HuH-7 (cell line): ENCODE measurements around the gene YJU2.
"Not testable (repeated sequence)": the region's sequence is repeated elsewhere in the genome, so short reads cannot be mapped to it uniquely, and the experiment has no call there.

Experiments
- DNase-seq: peaks from one replicate; pipeline ENCODE4 v3.0.0; 2011; ENCODE audit warnings: low spot score

The YJU2 gene

DNA sequence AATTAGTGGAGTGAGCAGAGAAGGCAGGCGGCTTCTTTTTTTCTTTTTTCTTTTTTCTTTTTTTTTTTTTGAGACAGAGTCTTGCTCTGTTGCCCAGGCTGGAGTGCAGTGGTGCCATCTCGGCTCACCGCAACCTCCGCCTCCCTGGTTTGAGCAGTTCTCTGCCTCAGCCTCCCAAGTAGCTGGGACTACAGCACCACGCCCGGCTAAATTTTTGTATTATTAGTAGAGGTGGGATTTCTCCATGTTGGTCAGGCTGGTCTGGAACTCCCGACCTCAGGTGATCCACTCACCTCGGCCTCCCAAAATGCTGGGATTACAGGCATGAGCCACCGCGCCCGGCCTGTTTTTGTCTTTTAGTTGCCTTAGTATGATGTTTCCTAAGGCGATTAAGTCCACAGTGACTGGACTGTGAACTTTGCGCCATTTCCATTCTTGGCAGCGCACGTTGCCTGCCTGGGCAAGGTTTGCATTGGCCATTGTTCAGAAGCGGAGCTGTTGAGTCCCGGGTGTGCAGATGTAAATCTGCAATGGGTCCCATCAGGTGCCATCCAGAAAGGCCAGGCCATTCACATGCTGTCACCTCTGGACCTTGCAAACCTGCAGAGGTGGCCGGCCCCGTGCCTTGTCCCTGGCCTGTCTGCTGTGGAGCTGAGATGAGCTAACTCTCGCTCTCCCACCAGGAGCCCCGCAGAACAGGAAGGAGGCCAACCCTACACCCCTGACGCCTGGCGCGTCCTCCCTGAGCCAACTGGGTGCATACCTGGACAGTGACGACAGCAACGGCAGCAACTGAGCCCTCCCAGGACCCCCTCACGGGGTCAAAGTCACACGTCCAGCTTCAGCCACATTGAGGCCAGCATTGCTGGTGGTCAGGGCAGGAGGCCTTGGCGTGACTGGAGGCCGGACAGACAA is 21.3 kb downstream of the YJU2 start:
- DNase-seq: no peak

DNA sequence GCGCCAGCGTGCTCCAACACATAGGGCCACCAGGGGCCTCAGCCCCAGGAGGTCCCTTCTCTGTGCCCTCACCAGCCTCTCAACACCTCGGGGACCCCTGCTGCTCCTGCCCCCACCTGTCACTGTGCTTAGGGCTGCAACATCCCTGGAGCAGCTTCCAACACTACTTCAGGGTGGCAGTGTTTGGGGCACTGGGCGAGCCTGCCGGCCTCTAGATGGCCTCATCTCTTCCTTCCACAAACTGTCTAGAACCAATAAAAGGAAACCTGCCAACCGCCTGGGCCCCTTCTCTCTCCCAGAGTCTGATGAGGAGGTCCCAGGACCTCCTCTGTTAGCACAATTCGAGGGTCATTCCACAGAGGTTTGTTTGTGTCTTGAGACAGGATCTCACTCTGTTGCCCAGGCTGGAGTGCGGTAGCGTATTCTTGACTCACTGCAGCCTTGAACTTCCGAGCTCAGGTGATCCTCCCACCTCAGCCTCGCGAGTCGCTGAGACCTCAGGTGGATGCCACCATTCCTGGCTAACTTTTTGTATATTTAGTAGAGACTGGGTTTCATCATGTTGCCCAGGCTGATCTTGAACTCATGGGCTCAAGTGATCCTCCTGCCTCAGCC is 22.0 kb downstream of the YJU2 start:
- no peak for DNase-seq

DNA sequence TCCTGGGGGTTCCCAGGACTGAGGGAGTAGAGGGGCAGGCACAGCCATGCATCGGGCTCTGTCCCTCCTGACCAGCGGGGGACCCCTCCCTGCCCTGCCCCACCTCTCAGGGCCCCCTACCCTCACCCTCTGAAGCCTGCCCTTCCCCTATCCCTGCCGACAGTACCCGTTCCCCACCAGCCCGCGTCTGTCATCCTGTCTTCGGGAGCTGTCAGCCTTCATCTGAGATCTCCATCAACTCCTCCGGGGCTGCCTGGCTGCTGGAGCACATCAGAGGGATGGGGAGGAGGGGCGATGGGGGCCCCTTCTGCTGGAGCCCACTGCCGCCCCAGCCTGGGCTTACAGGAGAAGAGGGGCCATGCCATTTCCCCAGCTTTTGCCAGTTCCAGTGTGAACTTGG is 26.0 kb downstream of the YJU2 start:
- DNase-seq: no peak

DNA sequence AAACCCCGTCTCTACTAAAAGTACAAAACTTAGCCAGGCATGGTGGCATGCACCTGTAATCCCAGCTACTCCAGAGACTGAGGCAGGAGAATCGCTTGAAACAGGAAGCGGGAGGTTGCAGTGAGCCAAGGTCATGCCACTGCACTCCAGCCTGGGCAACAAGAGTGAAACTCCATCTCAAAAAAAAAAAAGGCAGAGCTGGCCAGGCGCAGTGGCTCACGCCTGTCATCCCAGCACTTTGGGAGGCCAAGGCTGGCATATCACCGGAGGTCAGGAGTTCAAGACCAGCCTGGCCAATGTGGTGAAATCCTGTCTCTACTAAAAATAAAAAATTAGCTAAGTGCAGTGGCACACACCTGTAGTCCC is 27.4 kb downstream of the YJU2 start:
- DNase-seq: not testable (repeated sequence)

DNA sequence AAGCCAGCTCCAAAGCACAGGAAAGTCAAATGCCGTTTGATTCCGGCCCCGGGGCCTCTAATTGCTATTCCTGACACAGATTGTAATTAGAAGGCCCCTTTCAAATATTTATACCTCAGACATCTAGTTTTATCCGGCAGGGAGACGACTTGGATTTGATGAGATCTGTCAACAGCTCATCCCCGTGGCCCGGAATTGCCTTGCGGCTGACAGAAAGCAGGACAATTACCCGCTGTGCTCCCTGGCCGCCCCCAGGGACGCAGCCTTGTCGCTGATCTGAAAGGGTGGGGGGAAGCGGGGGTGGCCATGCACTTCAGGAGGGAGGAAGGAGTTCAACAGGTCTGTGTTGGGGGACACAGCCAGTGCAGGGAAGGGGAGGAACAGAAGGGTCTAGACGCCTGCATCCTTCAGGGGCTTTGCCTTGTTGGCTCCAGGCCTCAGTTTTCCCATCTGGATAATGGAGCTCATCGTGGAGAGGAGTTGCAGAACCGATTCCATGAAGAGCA is 30.4 kb downstream of the YJU2 start:
- no peak for DNase-seq

DNA sequence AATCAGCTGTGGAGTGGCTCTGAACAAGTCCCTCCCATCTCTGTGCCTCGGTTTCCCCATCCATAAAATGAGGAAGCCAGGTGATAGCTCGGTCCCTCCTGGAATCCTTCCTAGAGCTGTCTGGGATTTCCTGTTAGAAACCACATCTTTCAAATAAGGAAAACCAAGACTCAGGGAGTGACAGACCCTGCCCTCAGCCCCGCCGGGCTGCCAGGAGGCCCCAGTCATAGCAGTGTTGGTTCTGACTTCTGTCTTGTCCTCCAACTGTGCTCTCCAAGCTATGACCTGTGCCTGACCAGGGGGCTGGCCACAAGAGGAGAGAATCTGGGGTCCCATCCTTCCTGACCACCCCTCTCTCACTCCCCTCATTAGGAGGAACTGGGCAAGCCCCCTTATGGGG is 31.1 kb downstream of the YJU2 start:
- no peak for DNase-seq

DNA sequence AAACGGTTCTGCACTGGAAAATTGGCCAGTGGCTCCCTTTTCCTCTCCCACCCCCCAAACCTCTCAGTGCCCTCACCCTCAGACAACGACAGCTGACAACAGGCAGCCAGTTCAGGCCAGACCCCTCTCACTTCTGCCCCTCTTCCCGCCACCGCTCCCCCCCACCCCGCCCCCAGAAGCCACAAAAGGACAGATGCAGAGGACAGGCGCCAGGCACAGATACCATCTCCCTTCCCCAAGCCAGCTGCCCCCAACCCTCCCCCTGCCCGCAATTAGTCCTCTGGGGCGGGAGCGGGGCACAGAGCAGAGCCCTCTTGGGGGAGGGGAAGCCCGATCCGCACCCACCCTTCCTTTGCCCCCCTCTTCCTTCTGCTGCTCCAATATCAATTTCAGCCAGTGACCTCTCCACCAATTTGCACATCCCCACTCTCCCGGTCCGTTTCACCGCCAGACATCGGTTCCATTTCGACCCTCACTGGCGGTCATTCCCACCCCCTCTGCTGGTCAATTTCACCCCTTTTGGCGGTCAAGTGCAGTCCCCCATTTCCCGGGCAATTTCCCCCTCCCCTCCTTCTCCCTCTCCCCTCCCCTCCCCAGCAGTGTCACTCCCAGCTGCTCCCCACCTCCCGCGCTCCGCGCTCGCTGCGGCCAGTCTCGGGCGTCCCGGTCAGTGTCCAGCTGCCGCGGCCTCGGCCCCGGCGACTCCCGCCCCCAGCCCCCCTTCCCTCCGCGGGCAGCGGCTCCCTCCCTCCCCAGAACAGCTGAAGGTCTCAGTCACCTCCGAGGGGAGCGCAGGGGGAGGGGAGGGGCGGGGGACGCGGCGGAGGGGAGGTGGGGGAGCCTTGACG is 31.8 kb downstream of the YJU2 start, which contains the start of gene SHD:
Gene SHD, plus strand, starts transcription at position 848 of the 848 bp plus-strand sequence. CDS start 798 bp downstream, outside the sequence.
- no peak for DNase-seq

DNA sequence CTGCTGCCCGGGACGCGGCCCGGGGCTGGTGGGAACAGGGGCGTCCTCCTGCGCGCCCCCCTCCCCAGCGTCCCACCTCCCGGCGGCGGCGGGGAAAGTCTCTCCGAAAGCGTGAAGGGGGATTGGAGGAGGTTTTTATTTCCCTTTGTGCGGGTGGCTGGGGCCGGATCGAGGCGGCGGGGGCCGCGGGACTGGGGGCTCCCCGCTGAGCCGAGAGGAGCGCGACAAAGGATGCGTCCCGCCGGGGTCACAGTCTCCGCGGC is 32.3 kb downstream of the YJU2 start:
- DNase-seq: no peak

DNA sequence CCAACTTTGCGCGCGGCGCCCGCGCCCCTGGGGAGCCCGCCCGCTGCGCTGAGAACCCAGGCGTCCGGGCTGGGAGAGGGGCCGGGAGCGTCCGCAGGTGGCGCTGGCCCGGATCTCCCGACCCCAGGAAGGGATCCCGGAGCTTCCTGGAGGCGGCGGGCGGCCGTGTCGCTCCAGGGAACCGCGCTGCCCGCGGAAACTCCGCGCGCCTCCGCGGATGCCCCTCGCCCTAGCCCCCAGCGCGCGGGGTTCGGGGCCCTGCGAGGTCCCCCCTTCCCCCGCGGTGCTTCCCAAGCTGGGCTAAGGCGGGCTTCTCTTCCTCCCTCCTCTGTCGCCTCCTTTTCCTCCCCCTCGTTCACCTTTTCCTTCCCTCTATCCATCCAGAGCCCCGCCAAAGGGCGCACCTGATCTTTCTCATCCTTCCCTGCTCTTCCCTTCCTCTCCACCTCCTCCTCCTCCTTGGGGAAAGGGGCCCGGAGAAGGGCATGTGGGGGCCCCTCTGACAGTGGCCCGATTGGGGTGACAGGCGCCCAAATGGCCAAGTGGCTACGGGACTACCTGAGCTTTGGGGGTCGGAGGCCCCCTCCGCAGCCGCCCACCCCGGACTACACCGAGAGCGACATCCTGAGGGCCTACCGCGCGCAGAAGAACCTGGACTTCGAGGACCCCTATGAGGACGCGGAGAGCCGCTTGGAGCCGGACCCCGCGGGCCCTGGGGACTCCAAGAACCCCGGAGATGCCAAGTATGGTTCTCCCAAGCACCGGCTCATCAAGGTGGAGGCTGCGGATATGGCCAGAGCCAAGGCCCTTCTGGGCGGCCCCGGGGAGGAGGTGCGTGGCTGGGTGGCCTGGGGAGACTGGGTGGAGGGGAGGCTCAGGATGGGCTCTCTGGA is 32.9 kb downstream of the YJU2 start:
- no peak for DNase-seq

DNA sequence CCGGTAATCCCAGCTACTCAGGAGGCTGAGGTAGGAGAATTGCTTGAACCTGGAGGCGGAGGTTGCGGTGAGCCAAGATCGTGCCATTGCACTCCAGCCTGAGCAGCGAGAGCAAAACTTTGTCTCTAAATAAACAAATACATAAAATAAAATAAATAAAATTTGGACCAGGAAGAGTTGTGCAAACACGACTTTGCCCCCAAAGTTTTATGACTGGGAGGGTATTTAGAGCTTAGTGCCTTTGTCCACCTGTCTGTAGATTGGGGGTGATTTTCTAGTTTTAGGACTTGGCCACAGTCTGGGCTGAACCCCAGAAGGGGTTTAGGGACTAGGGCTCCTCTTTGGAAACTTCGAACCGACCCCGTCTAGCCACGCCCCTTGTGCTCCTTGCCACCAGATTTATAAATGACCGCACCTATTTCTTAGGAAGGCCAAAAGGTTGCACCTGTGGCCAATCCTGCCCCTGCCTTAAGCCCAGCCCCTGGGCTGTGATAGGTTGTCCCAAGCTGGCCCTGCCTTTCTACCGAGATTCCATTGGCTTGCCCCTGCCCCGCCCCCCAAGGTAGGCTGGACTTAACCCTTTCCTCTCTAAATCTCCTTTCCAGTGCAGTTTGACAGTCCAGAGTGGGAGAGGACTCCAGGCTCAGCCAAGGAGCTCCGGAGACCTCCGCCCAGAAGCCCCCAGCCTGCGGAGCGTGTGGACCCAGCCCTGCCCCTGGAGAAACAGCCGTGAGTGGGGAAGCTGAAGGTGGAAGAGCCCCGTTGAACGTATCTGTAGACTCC is 37.5 kb downstream of the YJU2 start:
- DNase-seq: peak; percentile 99

DNA sequence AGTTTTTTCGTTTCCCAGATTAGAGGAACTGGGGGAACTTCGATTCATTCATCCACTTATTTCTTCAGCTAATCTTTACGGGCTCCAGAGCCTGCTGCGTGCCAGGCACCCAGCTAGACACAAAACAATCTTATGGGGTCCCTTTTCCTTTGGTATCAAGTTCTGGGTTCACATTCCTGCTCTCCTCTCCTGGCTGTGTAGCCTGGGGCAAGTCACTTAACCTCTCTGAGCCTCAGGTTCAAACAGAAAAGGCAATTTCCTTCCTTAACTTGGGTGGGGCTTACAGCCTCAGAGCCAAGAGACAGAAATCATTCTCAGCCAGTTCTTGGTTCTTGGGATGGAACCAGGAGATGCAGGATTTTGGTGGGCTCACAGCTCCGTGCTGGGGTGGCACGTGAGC is 38.1 kb downstream of the YJU2 start:
- DNase-seq: no peak

DNA sequence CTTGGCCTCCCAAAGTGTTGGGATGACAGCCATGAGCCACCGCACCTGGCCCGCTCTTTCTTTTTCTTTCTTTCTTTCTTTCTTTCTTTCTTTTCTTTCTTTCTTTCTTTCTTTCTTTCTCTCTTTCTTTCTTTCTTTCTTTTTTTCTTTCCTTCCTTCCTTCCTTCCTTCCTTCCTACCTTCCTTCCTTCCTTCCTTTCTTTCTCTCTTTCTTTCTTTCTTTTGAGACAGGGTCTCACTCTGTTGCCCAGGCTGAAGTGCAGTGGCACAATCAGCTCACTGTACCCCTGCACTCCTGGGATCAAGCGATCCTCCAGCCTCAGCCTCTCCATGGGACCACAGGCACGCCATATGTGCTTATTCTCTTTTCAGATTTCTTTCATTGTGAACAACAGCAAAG is 39.3 kb downstream of the YJU2 start:
- DNase-seq: not testable (repeated sequence)

DNA sequence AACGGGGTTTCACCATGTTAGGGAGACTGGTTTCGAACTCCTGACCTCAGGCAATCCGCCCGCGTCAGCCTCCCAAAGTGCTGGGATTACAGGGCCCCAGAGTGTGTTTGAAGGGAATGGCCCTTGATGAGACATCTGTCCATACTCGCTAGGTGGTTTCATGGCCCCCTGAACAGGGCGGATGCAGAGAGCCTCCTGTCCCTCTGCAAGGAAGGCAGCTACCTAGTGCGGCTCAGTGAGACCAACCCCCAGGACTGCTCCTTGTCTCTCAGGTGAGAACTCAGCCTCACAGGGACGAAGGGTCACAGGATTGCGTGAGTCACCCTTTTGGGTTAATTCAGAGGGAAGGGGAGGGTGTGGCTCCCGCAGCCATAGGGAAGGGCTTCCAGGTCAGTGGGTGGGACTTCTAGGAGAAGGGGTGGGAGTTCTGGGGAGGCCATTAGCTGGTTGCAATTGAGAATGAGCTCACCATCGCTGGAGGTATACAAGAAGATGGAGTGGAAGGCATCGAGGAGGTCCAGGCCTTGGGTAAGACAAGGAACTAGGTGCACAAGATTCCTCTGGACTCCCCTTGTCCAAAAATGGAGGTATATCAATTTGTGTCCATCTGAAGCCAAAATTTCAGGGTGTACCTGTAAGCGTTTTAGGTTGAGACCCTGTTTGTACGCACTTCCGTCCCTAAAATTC is 41.4 kb downstream of the YJU2 start:
- DNase-seq: no peak

DNA sequence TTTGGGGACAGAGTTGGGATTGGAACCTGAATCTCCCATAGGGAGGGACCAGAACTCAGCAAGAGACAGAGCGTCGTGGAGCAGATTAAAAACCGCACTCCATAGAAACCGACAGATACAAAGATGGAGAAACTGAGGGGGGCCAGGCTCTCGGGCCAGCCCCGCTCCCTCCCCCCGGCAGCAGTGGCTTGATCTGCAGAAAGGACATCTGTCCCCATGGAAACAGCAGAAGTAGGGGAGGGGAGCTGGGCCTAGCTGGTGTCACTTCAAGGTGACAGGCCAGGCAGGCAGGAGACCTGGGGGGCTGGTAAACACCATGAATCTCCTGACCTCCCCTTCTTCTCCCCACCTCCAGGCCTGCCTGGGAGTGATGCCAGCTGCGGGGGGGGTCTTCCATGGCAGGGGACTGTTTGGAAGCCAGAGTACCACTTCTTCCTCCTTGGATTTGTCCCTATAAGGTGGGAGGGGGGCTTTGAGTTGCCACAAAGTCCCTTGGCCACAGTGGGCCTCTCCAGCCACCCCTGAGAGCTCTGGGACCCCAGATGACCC is 44.4 kb downstream of the YJU2 start:
- DNase-seq: no peak

DNA sequence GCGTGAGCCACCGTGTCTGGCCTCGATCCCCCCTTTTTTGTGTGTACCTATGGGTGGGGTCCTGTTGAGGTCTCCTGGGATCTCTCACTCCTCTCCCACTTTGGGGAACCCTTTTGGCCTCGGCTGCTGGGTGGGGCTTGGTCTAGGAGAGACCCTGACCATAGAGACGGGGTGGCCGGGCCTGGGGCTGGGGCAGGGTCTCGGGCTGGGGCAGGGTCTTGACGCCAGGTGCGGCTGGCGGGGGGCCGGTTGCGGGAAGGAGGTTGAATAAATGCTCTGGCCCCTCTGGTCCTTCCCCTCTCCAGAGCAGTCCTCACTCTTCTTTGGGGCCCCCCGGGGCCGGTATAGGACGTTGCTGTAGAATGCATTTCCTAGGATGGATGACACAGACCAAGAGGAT is 45.6 kb downstream of the YJU2 start:
- no peak for DNase-seq

DNA sequence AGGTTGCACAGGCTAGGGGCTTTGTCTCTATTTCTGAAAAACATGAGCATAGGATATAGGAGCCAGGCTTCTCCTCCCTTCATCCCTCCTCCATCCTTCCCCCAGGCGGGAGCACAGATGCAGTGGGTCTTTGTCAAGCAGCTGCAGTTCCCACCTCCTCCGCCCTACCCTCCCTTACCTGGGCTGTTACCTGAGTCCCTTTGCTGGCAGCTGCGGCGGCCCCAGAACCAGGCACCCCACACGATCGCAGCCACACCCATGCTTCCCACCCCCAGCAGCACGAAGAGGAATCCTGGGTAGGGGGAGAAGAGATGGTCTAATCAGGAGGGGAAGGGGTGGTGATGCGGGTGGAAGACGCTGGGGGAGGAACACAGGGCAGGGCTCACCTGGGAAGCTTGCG is 47.5 kb downstream of the YJU2 start:
- no peak for DNase-seq

DNA sequence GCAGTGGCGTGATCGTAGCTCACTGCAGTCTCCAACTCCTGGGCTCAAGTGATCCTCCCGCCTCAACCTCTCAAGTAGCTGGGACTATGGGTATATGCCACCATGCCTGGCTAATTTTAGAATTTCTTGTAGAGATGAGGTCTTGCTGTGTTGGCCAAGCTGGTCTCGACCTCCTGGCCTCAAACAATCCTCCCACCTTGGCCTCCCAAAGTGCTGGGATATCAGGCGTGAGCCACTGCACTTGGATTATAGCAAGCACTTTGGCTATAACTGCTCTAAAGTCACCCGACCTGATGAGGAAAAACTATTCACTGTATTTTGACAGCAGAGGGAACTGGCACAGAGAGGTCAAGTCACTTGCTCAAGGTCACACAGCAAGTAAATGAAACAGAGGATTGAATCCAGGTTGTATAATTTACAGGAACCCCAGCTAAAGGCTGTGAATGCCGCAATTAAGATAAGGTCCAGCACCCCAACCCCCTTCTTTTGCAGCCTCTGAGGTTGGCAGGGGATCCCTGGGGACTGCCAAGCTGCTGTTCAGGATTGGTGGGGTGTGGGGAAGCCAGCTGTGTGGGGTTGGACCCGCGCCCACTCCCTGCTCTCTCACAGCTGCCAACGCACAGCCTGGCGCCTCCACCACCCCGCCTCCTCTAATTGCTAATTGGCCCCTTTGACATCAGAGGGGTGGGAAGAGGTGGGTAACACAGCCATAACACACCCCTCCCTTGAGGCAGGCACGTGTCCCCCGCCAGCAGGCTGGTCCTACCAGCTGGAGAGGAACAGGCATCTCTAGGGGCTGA is 49.3 kb downstream of the YJU2 start:
- no peak for DNase-seq

DNA sequence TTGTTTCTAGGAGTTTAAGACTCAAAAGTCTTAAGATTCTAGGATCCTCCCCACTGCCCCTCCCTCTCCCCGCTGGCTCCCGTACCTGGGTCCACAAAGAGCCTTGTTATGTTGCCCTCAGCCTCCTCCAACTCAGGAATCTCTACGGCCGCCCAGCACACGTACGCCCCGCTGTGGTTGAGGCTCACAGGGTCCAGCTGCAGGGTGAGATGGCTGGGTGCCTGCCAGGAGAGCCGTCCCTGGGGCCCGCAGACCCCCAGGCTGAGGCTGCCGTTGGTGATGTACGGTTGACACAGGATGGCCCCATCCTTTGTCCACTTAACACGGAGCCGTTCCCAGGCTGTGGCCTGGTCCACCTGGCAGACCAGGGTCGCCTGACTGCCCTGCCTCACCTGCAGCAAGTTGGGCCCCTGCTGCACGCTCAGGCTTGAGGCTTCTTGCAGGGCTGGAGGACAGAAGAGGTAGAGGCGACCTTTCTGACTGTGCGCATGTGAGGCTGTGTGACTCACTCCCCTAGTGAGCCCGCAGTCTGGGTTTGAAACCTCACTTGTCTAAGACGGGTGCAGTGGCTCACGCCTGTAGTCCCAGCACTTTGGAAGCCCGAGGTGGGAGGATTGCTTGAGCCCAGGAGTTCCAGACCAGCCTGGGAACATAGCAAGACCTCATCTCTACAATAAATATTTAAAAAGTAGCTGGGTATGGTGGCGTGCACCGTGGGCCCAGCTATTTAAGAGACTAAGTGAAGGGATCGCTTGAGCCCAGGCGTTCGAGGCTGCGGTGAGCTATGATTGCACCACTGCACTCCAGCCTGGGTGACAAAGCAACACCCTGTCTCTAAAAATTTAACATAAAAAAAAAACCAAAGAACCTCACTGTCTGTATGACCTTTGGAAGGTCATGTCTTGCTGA is 51.3 kb downstream of the YJU2 start:
- DNase-seq: no peak
